Hippocampal formation (tissue), 2 donors: ENCODE data around the gene TBC1D2.
"Not testable (repeated sequence)": the region's sequence is repeated elsewhere in the genome, so short reads cannot be mapped to it uniquely, and the experiment has no call there.

ENCODE experiments used
- DNase-seq, 2 donors: peaks; one replicate each; lab custom pipeline; 2025; lab: John Stamatoyannopoulos, UW

The TBC1D2 gene

DNA sequence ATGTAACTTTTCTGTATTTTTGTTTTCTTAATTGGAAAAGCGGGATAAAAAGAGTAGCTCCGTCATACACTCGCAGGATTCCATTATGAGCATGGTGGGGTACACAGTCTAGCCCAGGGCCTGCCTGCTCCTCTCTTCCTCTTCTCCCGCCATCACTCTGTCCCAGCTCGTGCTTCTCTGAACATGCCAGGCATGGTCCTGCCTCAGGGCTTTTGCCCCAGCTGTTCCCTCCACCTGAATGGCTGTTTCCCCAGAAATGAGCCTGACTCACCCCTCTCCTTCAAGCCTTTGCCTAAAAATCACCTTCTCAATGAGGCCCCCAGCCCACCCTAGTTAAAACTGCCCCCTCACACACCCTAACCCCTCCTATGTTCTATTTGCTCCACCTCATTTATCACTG lies 67.5 kb downstream of the TBC1D2 start:
- no peak for DNase-seq

DNA sequence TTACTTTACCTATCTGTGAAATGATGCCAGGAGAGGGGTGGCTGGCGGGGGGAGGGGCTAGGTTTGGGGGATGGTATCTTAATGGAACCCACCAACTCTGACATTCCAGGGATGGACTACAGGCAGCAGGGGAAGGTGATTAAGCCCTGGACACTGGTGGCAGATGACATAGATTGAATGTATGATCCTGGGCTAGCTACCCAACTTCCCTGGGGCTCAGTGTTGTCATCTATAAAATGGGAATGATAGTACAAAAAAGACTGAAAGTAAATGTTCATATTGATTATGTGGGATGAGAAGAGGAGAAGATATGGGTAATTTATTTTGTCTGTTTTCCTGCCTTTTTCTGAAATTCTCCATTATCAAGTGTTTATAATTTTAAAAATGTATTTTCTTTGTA lies 69.2 kb downstream of the TBC1D2 start:
- DNase-seq, result no peak

DNA sequence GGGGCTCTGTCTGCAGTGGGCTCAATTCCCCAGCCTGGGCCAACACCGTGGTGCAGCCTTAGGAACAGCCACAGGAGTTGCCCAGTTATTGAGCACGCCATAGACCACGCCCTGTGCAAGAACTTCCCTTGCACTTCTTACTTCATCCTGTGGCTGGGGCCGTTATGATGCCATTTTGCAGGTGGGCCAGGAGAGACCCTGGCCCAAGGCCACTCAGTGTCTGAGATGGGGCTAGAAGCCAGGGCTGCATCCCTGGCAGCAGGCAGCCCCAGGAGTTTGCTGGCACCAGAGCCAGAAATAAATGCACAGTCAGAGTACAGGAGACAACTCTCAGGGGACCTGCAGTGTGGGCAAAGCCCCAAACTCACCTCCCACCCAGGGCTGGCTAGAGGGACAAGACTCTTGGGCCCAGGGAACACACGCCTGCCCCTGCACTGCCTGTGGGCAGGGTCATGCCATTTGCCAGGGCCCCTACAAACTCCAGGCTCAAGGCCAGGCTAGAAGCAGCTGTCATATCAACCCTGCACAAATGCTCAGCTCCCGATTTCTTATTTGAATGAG lies 69.8 kb downstream of the TBC1D2 start:
- DNase-seq, result no peak

DNA sequence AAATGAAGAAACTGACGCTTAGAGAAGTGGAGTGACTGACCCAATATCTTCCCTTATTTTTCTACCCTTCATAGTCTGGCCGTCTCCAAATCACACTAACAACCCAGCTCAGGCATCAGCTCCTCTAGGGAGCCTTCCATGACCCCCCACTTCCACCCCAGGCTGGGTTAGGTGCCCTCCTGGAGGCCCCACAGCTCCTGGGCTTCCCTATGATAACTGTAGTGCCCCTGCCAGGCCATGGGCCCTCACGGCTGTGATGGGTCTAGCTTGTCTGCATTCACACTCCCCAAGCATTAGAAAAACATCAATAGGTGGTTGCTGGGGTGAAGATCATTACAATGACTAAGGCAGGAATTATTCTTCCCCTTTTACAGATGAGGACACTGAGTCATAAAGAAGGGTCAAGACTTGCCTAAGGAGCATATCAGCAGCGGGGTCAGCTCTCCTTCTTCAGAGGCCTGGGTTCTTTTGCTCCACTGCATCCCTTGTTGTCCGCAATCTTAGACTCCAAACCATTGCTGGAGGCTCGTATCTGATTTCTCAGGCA lies 70.4 kb downstream of the TBC1D2 start:
- DNase-seq, result no peak

DNA sequence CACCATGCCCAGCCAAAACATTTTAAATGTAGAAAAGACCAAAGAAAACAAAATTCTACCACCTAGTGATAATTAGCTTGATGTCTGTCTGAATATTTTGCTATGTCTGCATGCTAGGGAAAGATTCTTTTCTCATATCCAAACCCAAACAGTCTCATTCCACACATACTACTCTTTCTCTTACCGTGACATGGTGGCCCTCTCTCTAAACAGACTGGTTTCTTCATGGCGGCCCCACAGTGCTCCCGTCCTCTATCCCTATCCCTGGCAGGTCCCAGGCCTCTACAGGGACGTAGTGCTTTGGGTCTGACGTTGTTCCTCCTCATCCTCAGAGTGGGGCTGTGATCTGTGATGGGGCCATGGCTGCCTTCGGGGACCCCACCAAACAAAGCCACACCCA lies 71.1 kb downstream of the TBC1D2 start:
- no peak for DNase-seq

DNA sequence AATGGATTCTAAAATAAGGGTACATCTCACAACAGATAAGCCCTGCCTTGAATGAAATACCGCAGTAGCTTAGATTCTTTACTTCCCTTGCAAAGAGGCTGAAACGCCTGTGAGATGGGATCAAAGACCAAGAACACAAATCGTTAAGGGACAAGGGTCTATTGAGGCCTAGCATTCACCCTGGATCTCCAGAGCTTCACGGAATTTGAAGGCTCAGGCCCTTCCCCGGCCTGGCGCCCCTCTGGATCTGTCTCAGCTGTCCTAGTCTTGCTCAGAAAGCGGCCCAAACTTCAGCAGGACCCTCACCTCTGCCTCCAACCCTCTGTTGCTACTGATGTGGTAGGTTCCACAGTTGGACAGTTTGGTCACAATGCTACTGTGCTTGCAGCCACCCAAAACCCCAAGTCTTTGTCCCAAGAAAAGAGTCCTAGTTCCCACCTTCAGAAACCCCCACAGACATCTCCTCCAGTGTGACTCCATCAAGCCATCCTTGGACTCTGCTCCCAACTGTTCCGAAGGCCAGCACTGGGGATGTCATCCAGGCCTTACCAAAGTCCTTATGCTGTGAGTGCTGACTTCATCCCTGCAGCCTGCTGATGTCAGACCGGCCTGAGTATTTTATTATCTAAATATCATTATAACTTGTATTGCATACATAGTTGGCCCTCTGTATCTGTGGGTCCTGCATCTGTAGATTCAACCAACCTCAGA lies 72.4 kb downstream of the TBC1D2 start:
- no peak for DNase-seq

DNA sequence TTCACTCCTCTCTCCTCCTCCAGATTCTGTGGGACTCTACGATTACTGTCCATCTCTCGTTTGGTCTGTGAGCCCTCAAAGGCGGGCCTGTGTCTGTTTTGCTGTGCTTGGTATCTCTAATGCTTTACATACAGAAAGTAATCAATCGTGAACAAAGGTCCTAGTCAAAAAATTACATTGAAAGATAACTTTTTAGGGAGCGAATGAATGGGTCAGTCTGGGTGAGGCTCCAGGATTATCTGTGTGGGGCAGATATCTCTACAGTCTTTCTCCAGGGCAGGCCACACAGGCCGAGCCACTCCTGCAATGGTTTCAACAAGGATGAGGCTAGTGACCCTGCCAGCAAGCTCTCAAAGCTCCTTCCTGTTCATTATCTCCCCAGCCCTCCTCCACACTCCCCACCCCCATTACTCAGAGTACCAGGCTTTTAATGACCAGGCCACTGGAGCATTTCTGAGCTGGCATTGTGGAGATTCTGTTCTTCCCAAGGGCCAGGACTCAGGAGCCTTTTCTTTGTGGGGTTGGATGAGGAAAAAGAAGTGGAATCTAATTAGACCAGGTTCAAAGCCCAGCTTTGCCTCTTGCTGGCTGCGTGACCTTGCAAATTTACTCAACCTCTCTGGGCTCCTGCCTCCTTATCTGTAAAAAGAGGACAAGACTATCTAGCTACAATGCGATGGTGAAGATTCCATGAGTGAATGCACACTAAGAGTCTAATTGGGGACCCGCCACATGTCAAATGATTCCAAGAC lies 73.2 kb downstream of the TBC1D2 start:
- DNase-seq, result no peak

DNA sequence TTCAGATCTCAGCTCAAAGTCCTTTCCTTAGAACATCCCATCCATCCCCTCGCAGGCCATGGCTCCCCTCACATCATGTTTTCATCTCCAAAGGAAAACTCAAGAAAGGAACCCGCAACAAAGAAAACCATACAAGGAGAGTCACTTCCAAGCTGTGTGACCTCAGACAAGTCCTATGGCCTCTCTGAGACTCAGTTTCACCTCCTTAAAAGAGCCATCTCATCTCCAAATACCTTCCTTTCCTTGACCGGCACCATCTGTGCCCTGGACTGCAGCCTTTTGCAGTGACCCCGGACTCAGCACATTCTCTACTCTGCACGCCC lies 73.7 kb downstream of the TBC1D2 start:
- DNase-seq, result no peak

DNA sequence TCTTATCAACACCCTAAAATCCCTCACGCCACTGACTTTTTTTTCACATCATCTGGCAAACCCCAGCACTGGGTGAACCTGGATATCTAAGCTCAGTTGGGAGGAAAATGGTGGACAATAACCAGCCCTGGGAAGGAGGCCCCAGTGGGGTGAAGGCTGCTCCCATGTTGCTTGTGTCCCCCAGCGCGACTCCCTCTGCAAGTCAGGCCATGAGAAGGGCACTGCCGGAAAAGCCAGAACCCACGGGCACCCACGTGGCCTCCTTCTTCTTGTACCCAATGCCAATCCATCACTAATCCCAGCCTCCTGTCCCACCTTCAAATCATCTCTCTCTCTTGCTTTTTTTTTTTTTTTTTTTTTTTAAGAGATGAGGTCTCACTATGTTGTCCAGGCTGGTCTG lies 74.5 kb downstream of the TBC1D2 start:
- no peak for DNase-seq

DNA sequence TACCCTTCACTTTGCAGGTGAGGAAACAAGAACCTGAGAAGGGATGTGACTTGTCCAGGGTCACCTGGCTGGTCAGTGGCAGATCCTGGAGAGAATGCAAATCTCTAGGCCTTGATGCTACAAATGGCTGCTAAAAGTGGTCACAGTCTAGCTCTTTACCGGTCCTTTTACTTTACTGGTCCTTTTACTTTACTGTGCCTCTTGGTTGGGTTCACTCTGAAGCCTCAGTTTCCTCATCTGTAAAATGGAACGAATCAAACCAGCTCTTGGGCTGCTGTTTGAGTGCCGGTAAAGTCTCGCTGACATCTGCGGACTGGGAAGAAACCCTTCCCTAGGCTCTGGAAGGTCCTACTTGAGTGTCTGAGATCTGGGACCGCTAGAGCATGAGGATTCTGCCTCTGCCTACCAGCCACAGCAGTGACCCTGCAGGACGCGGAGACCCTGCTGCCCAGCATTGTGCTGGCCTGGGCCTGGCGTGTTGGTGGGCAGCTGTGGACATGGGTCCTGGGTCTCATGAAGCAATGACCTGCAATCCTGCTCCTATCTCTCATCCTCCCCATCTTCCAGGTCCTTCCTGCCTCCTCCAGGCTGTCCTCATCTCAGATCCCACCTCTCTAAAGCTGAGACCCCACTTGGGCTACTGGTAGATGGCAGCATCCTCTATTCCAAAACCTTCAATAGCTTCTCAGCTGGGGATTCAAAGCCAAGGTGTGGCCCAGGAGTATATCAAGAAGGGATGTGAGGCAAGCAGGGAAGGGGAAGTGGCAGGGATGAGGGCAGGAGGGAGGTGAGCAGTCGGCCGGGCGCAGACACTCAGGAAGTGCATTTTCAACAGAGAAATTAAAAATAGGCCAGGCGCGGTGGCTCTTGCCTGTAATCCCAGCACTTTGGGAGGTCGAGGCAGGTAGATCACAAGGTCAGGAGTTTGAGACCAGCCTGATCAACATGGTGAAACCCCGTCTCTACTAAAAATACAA lies 76.3 kb downstream of the TBC1D2 start:
- no peak for DNase-seq

DNA sequence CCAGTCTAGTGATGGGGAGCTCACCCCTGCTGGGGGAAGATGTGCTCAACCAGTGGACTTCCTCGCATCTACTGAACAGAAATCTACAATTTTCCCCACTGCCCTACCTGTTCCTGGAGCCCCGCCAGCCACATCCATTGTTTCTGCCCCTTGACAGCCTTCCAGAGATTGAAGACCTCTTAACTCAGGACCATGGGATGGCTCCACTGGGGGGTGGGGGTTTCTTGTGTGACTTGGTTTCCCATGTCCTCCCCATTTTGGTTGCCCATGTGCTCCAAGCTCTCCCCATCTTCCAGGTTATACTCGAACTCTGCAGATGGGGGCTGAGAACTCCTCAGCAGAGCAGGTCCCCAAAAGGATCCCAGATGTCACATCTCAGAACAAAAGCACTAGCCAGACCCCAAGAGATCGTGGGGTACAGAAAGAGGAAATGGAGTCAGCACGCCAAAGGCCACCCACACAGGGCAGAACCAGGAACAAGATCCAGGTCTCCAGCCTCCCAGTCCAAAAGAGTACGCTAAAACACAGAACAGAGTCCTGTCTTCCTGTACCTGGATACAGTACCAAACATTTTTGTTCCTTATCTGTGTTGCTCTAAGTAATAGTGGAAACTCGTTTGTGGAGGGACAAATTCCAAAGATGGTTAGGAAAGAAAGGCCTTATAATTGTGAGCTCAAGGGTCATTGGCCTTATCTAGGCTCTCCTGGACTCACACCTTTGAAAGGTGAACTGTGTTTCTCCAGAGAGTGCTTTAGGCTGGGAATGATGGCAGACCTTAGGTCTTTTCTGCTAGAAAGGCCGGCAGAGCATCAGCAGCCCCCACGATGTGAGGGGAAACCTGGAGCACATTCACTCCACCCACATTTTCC lies 78.8 kb downstream of the TBC1D2 start:
- DNase-seq, result no peak

DNA sequence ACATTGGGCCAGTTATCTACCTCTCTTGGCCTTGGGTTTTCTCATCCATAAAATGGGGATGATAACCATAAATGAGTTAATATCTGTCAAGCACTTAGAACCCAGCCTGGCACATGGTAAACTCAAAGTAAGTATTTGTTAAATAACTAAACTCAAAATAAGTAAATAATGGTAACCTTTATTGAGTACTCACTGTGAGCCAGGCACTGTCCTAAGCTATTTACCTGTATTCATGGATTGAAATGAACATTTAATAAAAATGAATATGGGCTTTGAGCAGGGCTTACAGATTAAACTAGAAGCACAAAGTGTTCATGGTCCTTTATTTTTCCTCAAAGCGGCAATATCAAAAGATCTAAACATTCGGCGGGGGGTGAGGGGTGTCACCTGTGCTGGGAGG lies 79.7 kb downstream of the TBC1D2 start:
- no peak for DNase-seq

DNA sequence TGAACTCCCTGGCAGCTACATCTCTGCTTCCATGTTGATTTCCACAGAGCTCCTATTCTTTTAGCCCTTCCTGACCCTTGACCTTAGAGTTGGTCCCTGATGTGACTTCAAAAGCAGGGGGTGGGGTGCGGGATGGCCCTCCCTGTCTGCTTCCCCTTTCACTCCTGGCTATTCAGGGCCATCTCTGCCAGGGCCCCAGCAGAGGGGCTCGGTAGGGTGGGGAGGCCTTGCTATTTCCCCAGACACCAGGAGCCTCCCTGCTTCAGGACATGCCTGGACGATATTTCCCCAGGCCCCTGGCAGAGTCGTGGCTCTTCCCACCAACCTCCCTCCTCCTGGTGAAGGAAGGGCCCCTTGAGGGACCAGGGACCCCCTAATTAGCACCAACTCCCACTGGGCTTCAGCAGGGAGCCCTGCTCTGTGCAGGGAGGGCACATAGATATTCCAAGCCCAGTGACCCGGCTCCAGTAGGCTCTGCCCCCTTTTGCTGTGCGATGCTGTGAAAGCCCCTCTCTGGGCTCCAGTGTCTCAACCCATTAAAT lies 80.3 kb downstream of the TBC1D2 start:
- DNase-seq, result no peak

DNA sequence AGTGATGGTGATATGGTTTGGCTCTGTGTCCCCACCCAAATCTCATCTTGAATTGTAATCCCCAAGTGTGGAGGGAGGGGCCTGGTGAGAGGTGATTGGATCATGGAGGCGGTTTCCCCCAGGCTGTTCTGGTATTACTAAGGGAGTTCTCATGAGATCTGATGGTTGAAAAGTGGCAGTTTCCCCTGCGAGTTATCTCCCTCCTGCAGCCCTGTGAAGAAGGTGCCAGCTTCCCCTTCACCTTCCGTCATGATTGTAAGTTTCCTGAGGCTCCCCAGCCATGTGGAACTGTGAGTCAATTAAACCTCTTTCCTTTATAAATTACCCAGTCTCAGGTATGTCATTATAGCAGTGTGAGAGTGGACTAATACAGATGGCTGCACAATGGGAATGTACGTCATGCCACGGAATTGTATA lies 80.9 kb downstream of the TBC1D2 start:
- DNase-seq, result not testable (repeated sequence)

DNA sequence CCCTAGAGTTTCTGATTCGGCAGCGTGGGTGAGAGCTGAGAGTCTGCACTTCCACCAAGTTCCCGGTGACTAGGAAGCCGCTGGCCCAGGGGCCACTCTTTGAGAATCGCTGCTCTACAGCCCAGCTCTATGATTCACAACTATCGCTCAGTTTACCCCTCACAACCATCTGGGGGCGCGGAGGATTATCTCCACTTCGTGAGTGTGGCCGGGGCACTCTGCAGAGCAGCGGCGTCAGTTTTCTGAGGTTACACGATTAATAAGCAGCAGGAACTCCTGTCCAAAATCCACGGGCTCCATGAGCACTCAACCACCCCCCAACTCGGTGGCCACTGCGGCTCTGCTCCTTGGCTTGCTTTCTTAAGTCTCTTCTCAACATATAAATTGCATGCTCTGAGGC lies 82.3 kb downstream of the TBC1D2 start:
- no peak for DNase-seq

DNA sequence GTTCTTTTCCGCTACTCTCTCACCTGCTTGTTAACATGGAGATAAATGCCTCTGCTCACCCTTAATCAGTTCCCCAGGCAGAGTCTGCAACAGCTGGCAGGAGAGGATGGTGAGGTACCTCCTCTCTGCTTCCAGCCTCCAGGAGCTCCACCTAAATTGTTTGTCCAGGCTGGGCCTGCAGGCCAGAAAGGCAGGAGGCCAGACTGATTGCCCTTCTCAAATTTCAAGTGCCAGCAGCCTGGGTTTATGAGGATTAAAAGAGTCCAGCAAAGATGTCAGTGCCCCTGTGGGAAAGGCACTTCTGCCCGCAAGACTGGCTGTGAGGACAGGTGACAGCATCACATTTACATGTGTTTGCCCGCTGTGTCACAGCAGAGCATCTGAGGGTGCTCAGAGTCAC lies 82.8 kb downstream of the TBC1D2 start:
- DNase-seq, result no peak

DNA sequence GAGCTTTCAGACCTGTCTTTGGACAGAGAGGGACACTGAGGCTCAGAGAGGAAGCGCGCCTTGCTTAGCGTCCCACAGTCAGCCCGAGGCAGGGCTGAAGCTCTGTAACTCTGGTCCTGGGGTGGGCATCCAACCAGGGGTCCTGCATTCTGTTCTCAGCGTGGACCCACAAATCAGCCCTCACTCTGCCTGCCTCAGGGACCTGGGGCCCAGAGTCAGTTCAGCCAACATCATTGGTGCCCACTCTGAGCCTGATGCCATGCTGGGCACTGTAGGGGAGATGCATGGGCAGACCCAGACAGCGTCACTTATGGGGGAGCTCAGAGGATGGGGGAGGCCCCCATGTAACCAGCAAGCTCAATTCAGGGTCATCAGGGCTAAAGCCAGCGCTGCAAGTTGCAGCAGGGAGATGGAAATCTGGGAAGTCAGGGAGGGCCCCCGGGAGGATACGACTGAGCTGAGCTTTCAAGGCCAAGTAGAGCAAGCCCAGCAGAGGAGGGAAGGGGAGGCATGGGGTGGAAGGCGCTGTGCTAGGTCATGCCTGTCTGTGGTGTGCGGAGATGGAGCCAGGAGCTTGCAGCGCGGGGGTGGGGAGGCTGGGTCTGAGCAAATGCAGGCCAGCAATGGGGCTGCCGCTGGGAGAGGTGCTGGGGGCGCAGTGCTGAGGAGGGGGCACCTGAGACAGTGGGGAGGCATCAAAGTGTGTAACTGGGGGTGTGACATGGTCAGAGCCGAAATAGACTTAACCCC lies 84.1 kb downstream of the TBC1D2 start:
- no peak for DNase-seq

DNA sequence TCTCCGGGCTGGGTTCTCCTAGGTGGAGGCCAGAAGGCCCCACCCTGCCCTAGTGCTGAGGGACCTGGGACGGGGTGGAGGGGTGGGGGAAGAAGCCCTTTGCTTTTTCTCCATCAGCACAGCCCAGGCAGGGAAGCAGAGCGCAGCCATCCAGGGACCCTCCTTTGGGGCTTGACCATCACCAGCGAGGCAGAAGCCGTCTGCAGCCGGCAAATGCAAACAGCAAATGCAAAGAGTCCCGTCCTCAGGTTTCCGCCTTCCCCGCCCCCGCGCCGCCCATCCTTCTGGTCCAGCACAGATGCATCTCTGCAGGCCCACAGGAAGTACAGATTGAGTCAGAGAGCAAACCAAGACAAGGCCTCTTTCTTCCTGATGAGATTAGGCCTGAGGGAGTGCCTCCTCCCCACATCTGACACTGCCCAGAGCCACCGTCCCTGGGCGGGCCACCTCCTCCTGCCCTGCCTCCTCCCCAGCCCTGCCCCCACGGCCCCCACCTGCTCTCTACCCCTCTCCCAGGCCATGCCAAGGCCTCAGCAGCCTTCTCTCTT lies 86.4 kb downstream of the TBC1D2 start:
- DNase-seq, result no peak

DNA sequence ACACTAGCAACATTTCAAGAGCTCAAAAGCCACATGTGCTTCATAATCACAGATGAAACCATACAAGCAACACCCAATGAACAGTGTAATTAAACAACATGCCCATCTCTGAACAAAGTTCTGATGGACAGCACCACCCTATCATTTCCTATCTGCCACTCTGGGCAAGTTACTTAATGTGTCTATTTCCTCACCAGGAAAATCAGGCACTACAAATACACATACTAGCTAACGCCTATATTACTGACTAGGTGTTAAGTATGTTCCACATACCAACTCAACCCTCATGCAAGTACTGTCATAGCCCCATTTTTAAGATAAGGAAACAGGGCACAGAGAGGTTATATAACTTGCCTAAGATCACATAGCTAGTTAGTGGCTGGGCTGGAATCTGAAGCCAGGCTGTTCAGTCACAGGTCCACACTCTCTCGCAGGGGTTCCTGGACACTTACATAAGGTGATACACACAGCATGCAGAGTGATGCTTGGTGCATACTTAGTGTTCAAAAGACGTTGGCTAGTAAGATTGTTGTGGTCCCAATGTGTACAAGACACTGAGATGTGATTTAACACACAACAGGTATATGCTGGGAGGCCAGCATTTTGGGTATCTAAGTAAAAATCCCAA lies 87.2 kb downstream of the TBC1D2 start:
- no peak for DNase-seq
